ENCODE measurements around the gene TCF7.

TCF7 gene

GRCh38 chr5:134174841-134175839, 60.7 kb downstream of the TCF7 start:
- no peak for TF ChIP-seq CTCF (IDR thresholded peaks at IDR 0.05; ENCODE audit: insufficient read depth, low read length, missing control alignments)
- ChIA-PET POLR2A (interaction anchor here (0.7 to 3.3 kb wide), 3 partner anchors 29 to 50 kb away, joined by 3 to 28 read pairs (median 3); partner anchors contain the start of gene PPP2CA), CTCF (interaction anchor here (1.3 to 4.3 kb wide), 5 partner anchors 8 to 385 kb away, joined by 3 to 31 read pairs (median 10); no protein-coding TSS in a partner anchor)
- H3K4me3 ChIP-seq (ENCODE audit: low read depth, low read length): peak overlapping the region; percentile 97
- no peak for DNase-seq (ENCODE audit: low read depth, low spot score)

GRCh38 chr5:134175921-134176510, 61.5 kb downstream of the TCF7 start:
- H3K4me3 ChIP-seq (ENCODE audit: low read depth, low read length): peak overlapping the region; percentile 97
- DNase-seq (ENCODE audit: low read depth, low spot score): no peak
- CTCF ChIA-PET: interaction anchor here (1.1 to 4.3 kb wide), 7 partner anchors 11 to 402 kb away, joined by 3 to 31 read pairs (median 5); partner anchors contain the start of gene PPP2CA
- TF ChIP-seq CTCF (IDR thresholded peaks at IDR 0.05; ENCODE audit: insufficient read depth, low read length, missing control alignments): no peak
- POLR2A ChIA-PET: interaction anchor here (0.6 to 3.3 kb wide), 21 partner anchors 9 to 447 kb away, joined by 3 to 28 read pairs (median 4); partner anchors contain the start of gene PPP2CA

- DNase-seq (ENCODE audit: low read depth, low spot score): no peak
- ChIA-PET CTCF (interaction anchor here (1.1 to 4.3 kb wide), 7 partner anchors 10 to 401 kb away, joined by 3 to 31 read pairs (median 5); partner anchors contain the start of gene PPP2CA), POLR2A (interaction anchor here (0.6 to 3.3 kb wide), 26 partner anchors 8 to 446 kb away, joined by 3 to 28 read pairs (median 4); partner anchors contain the start of gene PPP2CA)
- H3K4me3 ChIP-seq (ENCODE audit: low read depth, low read length): peak within 1 kb of the TSS; percentile 97
- no peak for TF ChIP-seq CTCF (IDR thresholded peaks at IDR 0.05; ENCODE audit: insufficient read depth, low read length, missing control alignments)
These were observed 62.3 kb downstream of the TCF7 start, which contains the start of gene SKP1 for GRCh38 chr5:134176511-134177368. TSS of gene SKP1 (minus strand) at chr5:134176950. CDS start at chr5:134174022, 2,928 bp downstream.

GRCh38 chr5:134177369-134178095, 63.1 kb downstream of the TCF7 start:
- ChIA-PET CTCF (interaction anchor here (0.7 to 4.3 kb wide), 9 partner anchors 10 to 400 kb away, joined by 3 to 31 read pairs (median 3); partner anchors contain the start of gene PPP2CA), POLR2A (interaction anchor here (0.7 to 3.3 kb wide), 17 partner anchors 7 to 114 kb away, joined by 3 to 28 read pairs (median 4); partner anchors contain the start of gene PPP2CA)
- DNase-seq (ENCODE audit: low read depth, low spot score): no peak
- TF ChIP-seq CTCF (IDR thresholded peaks at IDR 0.05; ENCODE audit: insufficient read depth, low read length, missing control alignments): no peak
- peak overlapping the region; percentile 97 for H3K4me3 ChIP-seq (ENCODE audit: low read depth, low read length)

GRCh38 chr5:134178096-134178419, 63.6 kb downstream of the TCF7 start:
- no peak for DNase-seq (ENCODE audit: low read depth, low spot score)
- no peak for TF ChIP-seq CTCF (IDR thresholded peaks at IDR 0.05; ENCODE audit: insufficient read depth, low read length, missing control alignments)
- CTCF ChIA-PET: interaction anchor here (0.7 to 4.3 kb wide), 6 partner anchors 9 to 139 kb away, joined by 3 to 31 read pairs (median 4); no protein-coding TSS in a partner anchor
- POLR2A ChIA-PET: interaction anchor here (1.2 to 2.2 kb wide), 2 partner anchors 10 to 14 kb away, joined by 3 to 7 read pairs; no protein-coding TSS in a partner anchor
- H3K4me3 ChIP-seq (ENCODE audit: low read depth, low read length): peak overlapping the region; percentile 97; the same call in 1 of the 2 replicates
